SU-DHL-6 (cell line): ENCODE data around the gene MLH1.

Experiments
- H2AFZ ChIP-seq: fragments of 200-600 bp; sonication (generic); 2 replicates; pipeline ENCODE4 v1.6.1; 2014; ENCODE audit warnings: low read depth, mild to moderate bottlenecking, moderate library complexity, mixed read lengths, antibody characterized with exemption, low read length; ENCODE audit not compliant: severe bottlenecking
- H3F3A ChIP-seq: fragments of 200-600 bp; shearing (Covaris generic); 2 replicates; pipeline ENCODE4 v1.6.0; 2016; ENCODE audit warnings: antibody characterized with exemption, mild to moderate bottlenecking; ENCODE audit not compliant: insufficient read depth
- H3K27ac ChIP-seq: fragments of 200-600 bp; sonication (generic); 2 replicates; pipeline ENCODE4 v1.5.1; 2016; ENCODE audit warnings: low read depth, mild to moderate bottlenecking, low read length, moderate library complexity, mixed read lengths
- H3K27me3 ChIP-seq: fragments of 200-600 bp; sonication (generic), shearing (Covaris generic); 2 replicates; pipeline ENCODE4 v1.6.0; 2014; ENCODE audit warnings: mild to moderate bottlenecking, low read length
- H3K36me3 ChIP-seq: fragments of 200-600 bp; sonication (generic); 2 replicates; pipeline ENCODE4 v1.6.1; 2014; ENCODE audit warnings: mild to moderate bottlenecking, low read length, mixed read lengths
- H3K4me2 ChIP-seq: fragments of 300-600, 200-600 bp; shearing (Covaris generic), sonication (generic); 2 replicates; pipeline ENCODE4 v1.6.0; 2014; ENCODE audit warnings: low read length, low read depth, mild to moderate bottlenecking; ENCODE audit not compliant: poor library complexity, severe bottlenecking
- H3K4me3 ChIP-seq: fragments of 200-600 bp; sonication (generic); 2 replicates; pipeline ENCODE4 v1.5.1; 2014; ENCODE audit warnings: antibody characterized with exemption, low read length, mild to moderate bottlenecking, mixed read lengths; ENCODE audit not compliant: insufficient read depth, poor library complexity, severe bottlenecking
- H3K79me2 ChIP-seq: fragments of 200-600 bp; sonication (generic); 2 replicates; pipeline ENCODE4 v1.6.1; 2014; ENCODE audit warnings: mild to moderate bottlenecking, low read length, moderate library complexity; ENCODE audit not compliant: insufficient read depth
- H3K9ac ChIP-seq: fragments of 200-600 bp; sonication (generic); 2 replicates; pipeline ENCODE4 v1.7.0; 2014; ENCODE audit warnings: mild to moderate bottlenecking, low read length
- H3K9me2 ChIP-seq: fragments of 200-600 bp; sonication (generic); replicated peaks from 2 replicates; pipeline ENCODE4 v1.6.1; 2014; ENCODE audit warnings: low read length; ENCODE audit not compliant: insufficient read depth
- H3K9me3 ChIP-seq: fragments of 200-600 bp; sonication (generic); 2 replicates; pipeline ENCODE4 v1.6.1; 2014; ENCODE audit warnings: low read length, mixed read lengths; ENCODE audit not compliant: insufficient read depth
- H4K20me1 ChIP-seq: fragments of 200-600 bp; sonication (generic); 2 replicates; pipeline ENCODE4 v1.6.1; 2014; ENCODE audit warnings: low read depth, mild to moderate bottlenecking, antibody characterized with exemption, low read length, moderate library complexity, mixed read lengths
- EZH2phosphoT487 ChIP-seq: fragments of 200-600 bp; sonication (generic), shearing (Covaris generic); conservative IDR thresholded peaks from 2 replicates; pipeline ENCODE4 v1.6.1; 2018; ENCODE audit warnings: mild to moderate bottlenecking, antibody characterized with exemption, low read length, moderate library complexity, mixed read lengths
- TF ChIP-seq, protein P1 (sequence below): fragments of 200-600 bp; sonication (generic); IDR thresholded peaks from one replicate; pipeline ENCODE4 v1.5.1; 2017; ENCODE audit warnings: antibody characterized with exemption, mild to moderate bottlenecking, low read length, moderate library complexity; ENCODE audit not compliant: insufficient read depth, poor library complexity, severe bottlenecking

MLH1 gene

DNA sequence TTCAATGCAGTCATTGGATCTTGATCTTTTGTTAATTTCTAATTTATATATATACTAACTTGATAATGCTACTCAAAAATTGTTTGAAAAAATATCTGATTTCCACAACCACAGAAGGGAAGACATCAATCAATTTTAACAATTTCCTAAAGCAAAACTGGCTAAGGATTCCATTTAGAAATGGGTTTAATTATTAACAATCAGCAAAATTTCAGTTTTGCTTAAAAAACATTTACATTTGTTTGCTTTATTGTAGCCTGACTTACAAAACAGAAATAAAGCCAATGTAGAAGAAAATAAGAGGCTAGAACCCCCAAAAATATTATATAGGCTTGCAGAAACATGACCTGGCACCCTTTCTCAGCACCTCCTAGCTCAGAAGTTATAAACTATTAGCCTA, 106.2 kb downstream of the MLH1 start:
- no peak for TF ChIP-seq EZH2phosphoT487
- TF ChIP-seq, protein P1, sequence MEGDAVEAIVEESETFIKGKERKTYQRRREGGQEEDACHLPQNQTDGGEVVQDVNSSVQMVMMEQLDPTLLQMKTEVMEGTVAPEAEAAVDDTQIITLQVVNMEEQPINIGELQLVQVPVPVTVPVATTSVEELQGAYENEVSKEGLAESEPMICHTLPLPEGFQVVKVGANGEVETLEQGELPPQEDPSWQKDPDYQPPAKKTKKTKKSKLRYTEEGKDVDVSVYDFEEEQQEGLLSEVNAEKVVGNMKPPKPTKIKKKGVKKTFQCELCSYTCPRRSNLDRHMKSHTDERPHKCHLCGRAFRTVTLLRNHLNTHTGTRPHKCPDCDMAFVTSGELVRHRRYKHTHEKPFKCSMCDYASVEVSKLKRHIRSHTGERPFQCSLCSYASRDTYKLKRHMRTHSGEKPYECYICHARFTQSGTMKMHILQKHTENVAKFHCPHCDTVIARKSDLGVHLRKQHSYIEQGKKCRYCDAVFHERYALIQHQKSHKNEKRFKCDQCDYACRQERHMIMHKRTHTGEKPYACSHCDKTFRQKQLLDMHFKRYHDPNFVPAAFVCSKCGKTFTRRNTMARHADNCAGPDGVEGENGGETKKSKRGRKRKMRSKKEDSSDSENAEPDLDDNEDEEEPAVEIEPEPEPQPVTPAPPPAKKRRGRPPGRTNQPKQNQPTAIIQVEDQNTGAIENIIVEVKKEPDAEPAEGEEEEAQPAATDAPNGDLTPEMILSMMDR, result no peak
- no peak overlapping the region for H3K9ac ChIP-seq
- H3K36me3 ChIP-seq, result no peaks in the 10 kb centered on the region

DNA sequence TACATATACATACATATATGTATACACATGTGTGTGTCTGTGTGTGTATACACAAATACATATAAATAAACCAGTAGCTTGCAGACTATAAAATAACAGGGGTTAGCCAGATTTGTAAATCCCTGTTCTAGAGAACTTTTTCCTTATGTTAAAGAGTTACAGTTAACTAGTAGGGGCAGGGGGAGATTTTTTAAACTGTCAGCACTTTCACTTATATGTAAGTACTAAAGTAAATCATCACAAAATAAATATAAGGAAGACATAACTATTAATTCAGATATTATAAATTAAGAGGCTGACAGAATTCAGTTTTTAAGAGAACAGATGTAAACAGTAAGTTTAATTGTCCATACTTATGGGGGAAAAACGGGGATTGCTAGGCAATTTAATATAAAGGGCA, 107.1 kb downstream of the MLH1 start:
- H3K4me2 ChIP-seq, result no peak overlapping the region
- TF ChIP-seq EZH2phosphoT487, result no peak
- peaks cover 4% of the 10 kb centered on the region; the same call in 1 of the 2 replicates for H4K20me1 ChIP-seq
- no peaks in the 10 kb centered on the region for H3K27me3 ChIP-seq
- H3K27ac ChIP-seq, result no peak overlapping the region
- no peaks in the 10 kb centered on the region for H3K9me2 ChIP-seq
- H2AFZ ChIP-seq, result no peak overlapping the region
- H3K9ac ChIP-seq, result no peak overlapping the region
- no peaks in the 10 kb centered on the region for H3K79me2 ChIP-seq
- H3K36me3 ChIP-seq, result no peaks in the 10 kb centered on the region
- H3F3A ChIP-seq, result no peaks in the 10 kb centered on the region
- no peaks in the 10 kb centered on the region for H3K9me3 ChIP-seq
- no peak overlapping the region for H3K4me3 ChIP-seq

More for the DNA sequence above, 106.2 kb downstream of the MLH1 start:
- H3K27me3 ChIP-seq, result no peaks in the 10 kb centered on the region
- no peaks in the 10 kb centered on the region for H3K79me2 ChIP-seq
- no peak overlapping the region for H3K27ac ChIP-seq
- H3K4me2 ChIP-seq, result no peak overlapping the region
- no peaks in the 10 kb centered on the region for H3K9me2 ChIP-seq
- no peaks in the 10 kb centered on the region for H3F3A ChIP-seq
- H3K4me3 ChIP-seq, result no peak overlapping the region
- no peak overlapping the region for H2AFZ ChIP-seq
- H3K9me3 ChIP-seq, result no peaks in the 10 kb centered on the region
- H4K20me1 ChIP-seq, result peaks cover 3% of the 10 kb centered on the region; the same call in 1 of the 2 replicates
